Measurements from ENCODE around the gene SP2.

GRCh38 chr17:47867813-47868533 lies 28.1 kb upstream of the SP2 start:
- TF ChIP-seq HNF4A (CRISPR knock-in tag; IDR thresholded peaks at IDR 0.05) (no peak), ZNF724P (CRISPR knock-in tag; IDR thresholded peaks at IDR 0.05; ENCODE audit: borderline replicate concordance) (no peak), RXRA (CRISPR knock-in tag; IDR thresholded peaks at IDR 0.05) (no peak), KLF15 (CRISPR knock-in tag; IDR thresholded peaks at IDR 0.05; ENCODE audit: borderline replicate concordance) (no peak), PATZ1 (CRISPR knock-in tag; IDR thresholded peaks at IDR 0.05) (no peak), TCF7 (IDR thresholded peaks at IDR 0.05; ENCODE audit: low read depth) (no peak), POLR2AphosphoS2 (IDR thresholded peaks at IDR 0.05; ENCODE audit: low read depth, low read length) (no peak), CHD4 (IDR thresholded peaks at IDR 0.05; ENCODE audit: borderline replicate concordance, low read length) (no peak), SMC3 (IDR thresholded peaks at IDR 0.05; ENCODE audit: low read length) (no peak)
- TF ChIP-seq, protein P1, sequence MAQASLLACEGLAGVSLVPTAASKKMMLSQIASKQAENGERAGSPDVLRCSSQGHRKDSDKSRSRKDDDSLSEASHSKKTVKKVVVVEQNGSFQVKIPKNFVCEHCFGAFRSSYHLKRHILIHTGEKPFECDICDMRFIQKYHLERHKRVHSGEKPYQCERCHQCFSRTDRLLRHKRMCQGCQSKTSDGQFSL (CRISPR knock-in tag; IDR thresholded peaks at IDR 0.05) = no peak
- TF ChIP-seq, protein P2, sequence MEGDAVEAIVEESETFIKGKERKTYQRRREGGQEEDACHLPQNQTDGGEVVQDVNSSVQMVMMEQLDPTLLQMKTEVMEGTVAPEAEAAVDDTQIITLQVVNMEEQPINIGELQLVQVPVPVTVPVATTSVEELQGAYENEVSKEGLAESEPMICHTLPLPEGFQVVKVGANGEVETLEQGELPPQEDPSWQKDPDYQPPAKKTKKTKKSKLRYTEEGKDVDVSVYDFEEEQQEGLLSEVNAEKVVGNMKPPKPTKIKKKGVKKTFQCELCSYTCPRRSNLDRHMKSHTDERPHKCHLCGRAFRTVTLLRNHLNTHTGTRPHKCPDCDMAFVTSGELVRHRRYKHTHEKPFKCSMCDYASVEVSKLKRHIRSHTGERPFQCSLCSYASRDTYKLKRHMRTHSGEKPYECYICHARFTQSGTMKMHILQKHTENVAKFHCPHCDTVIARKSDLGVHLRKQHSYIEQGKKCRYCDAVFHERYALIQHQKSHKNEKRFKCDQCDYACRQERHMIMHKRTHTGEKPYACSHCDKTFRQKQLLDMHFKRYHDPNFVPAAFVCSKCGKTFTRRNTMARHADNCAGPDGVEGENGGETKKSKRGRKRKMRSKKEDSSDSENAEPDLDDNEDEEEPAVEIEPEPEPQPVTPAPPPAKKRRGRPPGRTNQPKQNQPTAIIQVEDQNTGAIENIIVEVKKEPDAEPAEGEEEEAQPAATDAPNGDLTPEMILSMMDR (CRISPR knock-in tag; IDR thresholded peaks at IDR 0.05) = no peak
- TF ChIP-seq, protein P3, sequence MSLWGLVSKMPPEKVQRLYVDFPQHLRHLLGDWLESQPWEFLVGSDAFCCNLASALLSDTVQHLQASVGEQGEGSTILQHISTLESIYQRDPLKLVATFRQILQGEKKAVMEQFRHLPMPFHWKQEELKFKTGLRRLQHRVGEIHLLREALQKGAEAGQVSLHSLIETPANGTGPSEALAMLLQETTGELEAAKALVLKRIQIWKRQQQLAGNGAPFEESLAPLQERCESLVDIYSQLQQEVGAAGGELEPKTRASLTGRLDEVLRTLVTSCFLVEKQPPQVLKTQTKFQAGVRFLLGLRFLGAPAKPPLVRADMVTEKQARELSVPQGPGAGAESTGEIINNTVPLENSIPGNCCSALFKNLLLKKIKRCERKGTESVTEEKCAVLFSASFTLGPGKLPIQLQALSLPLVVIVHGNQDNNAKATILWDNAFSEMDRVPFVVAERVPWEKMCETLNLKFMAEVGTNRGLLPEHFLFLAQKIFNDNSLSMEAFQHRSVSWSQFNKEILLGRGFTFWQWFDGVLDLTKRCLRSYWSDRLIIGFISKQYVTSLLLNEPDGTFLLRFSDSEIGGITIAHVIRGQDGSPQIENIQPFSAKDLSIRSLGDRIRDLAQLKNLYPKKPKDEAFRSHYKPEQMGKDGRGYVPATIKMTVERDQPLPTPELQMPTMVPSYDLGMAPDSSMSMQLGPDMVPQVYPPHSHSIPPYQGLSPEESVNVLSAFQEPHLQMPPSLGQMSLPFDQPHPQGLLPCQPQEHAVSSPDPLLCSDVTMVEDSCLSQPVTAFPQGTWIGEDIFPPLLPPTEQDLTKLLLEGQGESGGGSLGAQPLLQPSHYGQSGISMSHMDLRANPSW (CRISPR knock-in tag; IDR thresholded peaks at IDR 0.05; ENCODE audit: borderline replicate concordance) = no peak
- TF ChIP-seq, protein P4, sequence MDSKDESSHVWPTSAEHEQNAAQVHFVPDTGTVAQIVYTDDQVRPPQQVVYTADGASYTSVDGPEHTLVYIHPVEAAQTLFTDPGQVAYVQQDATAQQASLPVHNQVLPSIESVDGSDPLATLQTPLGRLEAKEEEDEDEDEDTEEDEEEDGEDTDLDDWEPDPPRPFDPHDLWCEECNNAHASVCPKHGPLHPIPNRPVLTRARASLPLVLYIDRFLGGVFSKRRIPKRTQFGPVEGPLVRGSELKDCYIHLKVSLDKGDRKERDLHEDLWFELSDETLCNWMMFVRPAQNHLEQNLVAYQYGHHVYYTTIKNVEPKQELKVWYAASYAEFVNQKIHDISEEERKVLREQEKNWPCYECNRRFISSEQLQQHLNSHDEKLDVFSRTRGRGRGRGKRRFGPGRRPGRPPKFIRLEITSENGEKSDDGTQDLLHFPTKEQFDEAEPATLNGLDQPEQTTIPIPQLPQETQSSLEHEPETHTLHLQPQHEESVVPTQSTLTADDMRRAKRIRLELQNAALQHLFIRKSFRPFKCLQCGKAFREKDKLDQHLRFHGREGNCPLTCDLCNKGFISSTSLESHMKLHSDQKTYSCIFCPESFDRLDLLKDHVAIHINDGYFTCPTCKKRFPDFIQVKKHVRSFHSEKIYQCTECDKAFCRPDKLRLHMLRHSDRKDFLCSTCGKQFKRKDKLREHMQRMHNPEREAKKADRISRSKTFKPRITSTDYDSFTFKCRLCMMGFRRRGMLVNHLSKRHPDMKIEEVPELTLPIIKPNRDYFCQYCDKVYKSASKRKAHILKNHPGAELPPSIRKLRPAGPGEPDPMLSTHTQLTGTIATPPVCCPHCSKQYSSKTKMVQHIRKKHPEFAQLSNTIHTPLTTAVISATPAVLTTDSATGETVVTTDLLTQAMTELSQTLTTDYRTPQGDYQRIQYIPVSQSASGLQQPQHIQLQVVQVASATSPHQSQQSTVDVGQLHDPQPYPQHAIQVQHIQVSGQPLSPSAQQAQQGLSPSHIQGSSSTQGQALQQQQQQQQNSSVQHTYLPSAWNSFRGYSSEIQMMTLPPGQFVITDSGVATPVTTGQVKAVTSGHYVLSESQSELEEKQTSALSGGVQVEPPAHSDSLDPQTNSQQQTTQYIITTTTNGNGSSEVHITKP (CRISPR knock-in tag; IDR thresholded peaks at IDR 0.05; ENCODE audit: low read depth) = no peak

All from HepG2 (cell line).